GM18873 (cell line): ENCODE data around the gene GPR3.

Experiments
- ATAC-seq: cut with Tn5 transposase; IDR thresholded peaks from one replicate; pipeline ENCODE4 v1.9.1; 2021; ENCODE audit warnings: mild to moderate bottlenecking, moderate library complexity, moderate number of reproducible peaks; ENCODE audit not compliant: unreplicated experiment, low FRiP score

Gene GPR3, protein sequence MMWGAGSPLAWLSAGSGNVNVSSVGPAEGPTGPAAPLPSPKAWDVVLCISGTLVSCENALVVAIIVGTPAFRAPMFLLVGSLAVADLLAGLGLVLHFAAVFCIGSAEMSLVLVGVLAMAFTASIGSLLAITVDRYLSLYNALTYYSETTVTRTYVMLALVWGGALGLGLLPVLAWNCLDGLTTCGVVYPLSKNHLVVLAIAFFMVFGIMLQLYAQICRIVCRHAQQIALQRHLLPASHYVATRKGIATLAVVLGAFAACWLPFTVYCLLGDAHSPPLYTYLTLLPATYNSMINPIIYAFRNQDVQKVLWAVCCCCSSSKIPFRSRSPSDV

GRCh38 chr1:27392096-27392777 is at the start of gene GPR3:
Gene GPR3 (plus strand): TSS chr1:27392622. CDS start chr1:27393799, 1,177 bp downstream.
- ATAC-seq, result peak; percentile 54

GRCh38 chr1:27342778-27343638 is 49.4 kb upstream of the GPR3 start:
- no peak for ATAC-seq

GRCh38 chr1:27343639-27344025 is 48.8 kb upstream of the GPR3 start:
- no peak for ATAC-seq

GRCh38 chr1:27345272-27345671 is 47.1 kb upstream of the GPR3 start:
- no peak for ATAC-seq

DNA sequence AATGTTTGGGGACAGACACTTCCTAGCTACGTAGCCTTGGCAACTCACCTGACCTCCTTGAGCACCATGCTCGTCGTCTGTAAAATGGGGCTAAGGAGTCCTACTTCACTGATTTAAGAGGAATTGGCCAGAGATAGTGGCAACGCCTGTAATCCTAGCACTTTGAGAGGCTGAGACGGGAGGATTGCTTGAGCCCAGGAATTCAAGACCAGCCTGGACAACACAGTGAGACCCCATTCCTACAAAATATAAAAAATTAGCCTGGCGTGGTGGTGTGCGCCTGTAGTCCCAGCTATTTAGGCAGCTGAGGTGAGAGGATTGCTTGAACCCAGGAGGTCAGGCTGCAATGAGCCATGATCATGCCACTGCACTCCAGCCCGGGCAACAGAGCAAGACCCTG is 46.1 kb upstream of the GPR3 start:
- ATAC-seq, result no peak

- no peak for ATAC-seq
These were observed 45.3 kb upstream of the GPR3 start for GRCh38 chr1:27346991-27347624.

DNA sequence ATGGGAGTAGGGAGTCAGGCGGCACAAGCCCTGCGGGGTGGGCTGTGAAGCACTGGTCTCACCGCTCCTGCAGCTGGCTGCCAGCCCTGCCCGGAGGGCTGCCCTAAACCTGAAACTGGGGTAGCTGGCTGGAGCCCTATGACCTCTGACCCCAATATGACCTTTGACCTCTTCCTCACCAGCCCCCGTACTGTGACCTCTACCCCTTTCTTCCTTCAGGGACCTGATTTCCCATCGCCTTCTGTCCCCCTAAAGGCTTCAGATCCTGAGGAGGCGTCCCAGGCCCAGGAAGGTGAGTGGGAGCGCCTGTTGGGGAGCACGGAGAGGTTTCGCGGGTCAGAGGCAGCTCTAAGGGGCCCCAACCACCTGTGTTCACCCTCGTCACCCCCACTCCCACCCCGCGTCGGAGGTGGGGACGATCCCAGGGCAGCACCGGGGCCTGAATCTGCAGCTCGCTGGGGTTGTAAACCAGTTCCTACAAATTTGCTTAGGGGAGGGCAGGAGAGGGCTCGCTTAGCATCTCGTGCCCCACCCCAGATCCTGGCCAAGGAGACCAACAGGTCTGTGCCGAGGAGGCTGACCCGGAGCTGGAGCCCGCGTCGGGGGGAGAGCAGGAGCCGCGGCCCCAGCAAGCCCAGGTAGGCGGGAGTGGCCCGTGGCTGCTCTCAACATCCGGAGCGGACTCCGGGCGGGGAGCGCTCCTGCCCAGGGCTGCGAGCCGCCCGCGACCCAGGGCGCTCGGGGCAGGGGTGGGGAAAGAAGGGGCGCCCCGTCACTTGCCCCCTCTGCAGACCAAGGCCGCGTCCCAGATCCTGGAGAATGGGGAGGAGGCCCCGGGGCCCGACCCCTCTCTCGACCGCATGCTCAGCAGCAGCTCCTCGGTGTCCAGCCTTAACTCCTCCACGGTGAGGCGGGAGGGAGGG is 43.3 kb upstream of the GPR3 start:
- ATAC-seq, result no peak

DNA sequence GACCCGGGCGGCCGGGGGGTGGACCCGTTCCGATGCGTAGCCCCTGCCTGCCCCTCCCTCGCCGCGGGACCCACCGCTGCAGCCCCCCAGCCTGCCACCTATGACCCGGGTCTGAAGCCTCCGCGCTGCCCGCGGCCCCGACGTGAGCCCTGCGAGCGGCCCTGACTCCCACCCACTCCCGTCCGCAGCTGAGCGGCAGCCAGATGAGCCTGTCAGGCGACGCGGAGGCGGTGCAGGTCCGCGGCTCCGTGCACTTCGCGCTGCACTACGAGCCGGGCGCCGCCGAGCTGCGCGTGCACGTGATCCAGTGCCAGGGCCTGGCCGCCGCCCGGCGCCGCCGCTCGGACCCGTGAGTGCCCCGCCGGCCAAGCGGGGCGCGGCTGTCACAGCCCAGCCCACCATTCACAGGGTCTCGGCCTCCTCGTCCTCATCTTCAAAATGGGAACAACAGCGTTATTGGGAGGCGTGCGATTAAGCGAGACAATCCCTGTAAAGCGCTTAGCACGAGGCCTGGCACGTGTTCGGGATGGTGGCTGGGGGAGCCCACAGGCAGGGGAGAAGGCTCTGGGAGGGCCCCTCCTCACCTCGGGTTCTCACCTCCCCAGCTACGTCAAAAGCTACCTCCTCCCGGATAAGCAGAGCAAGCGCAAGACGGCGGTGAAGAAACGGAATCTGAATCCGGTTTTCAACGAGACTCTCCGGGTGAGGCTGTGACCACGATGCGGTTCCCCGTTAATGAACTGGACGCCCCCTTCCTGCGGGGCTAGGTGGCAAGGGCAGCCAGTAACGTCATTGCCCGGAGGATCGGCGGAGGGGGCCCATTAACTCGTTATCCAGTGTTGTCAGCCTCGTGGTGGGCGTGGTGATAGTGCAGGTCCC is 42.4 kb upstream of the GPR3 start:
- ATAC-seq, result no peak

DNA sequence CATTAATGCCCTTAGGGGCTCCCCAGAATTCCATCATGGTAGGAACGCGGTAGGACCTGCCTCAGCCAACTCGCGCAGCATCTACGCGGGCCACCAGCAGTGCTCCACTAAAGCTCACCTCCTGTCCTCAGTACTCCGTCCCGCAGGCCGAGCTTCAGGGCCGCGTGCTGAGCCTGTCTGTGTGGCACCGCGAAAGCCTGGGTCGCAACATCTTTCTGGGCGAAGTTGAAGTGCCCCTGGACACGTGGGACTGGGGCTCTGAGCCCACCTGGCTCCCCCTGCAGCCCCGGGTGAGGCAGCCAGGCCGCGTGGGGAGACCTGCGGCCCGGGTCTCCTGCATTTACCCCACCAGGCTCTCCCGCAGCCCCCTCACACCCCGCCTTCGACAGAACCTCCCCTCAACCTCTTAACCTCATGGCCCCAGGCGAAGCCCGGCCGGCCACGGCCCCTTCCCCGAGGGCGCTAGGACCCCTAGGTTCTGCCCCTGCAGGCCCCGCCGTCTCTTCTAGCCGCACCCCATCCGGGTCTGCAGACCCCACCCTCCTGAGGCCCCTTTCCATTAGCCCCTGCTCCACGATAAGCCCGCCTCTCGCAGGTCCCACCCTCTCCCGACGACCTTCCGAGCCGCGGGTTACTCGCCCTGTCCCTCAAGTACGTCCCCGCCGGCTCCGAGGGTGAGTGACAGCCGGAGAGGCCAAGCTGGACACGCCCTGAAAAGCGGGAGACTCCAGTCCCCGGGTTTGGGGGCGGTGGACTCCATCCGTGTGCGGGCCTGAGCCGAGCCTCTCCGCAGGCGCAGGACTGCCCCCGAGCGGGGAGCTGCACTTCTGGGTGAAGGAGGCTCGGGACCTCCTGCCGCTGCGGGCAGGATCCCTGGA is 41.5 kb upstream of the GPR3 start:
- no peak for ATAC-seq

DNA sequence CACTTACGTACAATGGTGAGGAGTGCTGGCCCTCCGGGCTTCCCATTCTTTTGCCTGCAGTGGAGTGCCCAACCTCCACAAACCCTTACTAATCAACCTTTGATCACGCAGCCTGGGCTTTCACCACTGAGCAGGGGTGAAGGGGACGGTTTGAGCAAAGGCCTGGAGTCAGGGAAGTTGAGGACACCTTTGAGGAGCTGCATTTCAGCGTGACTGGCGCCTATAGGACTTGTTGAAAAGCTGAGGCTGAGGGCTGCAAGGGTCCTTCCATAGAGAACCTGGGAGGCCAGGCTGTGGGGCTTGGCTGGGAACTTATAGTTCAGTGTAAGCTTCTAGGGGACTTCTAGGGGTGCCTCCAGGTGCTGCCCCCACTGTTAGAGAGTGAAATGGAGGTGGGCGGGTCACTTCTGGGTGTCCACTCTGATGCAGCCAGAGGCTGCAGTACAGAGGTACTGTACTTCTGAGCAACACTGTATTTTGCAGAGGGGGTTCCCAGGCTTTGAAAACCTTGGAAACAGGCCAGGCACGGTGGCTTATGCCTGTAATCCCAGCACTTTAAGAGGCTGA is 40.8 kb upstream of the GPR3 start:
- ATAC-seq, result no peak

DNA sequence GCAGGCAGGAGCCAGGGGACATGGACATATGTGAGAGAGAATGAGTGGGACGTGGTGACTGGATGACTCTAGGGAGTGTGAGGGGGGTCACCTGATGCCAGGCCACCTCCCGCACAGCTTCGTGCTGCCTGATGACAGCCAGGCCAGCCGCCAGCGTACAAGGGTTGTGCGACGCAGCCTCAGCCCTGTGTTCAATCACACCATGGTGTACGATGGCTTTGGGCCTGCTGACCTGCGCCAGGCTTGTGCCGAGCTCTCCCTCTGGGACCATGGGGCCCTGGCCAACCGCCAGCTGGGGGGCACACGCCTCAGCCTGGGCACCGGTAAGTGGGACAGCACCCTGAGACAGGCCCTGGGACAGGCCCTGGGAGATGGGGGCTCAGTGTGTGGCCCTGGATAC is 39.3 kb upstream of the GPR3 start:
- no peak for ATAC-seq

- no peak for ATAC-seq
These were observed 38.8 kb upstream of the GPR3 start for GRCh38 chr1:27353629-27354028.

GRCh38 chr1:27355683-27356082 is 36.7 kb upstream of the GPR3 start:
- no peak for ATAC-seq

DNA sequence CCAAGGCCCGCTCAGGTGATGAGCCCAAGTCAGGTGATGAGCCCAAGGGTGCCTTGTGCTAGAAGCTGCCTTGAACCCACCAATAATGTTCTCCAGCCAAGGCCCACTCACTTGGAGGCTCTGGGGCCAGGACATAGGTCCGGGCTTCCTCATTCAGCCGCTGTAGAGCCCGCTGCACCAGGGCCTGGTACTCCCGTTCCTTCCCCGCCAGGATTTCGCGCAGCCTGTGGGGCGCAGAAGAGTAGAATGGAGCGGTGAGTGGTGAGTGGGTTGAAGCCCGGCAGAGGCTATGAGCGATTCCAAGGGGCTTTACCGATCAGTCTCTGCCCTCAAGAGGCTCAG is 36.2 kb upstream of the GPR3 start:
- ATAC-seq, result no peak

DNA sequence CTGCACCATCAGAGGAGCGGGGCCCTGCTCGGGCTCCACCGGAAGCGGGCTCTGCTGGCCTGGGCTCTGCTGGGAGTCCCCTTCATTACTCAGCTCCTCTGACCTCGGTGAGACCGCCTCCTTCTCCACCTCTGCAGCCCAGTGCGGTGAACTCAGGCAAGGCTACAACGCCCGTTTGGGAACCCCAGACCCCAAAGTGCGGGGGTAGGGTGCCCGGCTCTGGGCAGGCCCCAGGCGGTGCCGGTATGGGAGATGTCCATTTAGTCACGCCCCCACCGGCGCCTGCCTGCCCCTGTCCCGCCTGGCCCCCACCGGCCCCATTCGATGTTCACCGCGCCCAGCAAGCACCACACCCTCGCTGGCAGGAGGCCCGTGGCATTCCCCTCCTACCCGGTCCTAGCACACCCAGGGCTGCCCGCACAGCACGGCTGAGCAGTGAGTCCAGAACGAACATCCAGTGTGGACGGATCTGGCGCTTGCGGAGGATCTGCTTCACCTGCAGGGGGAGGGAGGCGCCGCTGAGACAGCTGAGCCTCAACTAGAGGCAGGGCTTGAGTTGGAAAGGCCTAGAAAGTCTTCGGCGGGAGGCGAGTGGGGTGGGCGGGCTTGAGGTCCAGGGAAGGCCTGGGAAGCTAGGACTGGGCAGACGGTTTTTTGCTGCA is 35.7 kb upstream of the GPR3 start:
- no peak for ATAC-seq

GRCh38 chr1:27357281-27358037 is 35.0 kb upstream of the GPR3 start:
- no peak for ATAC-seq
